GM12891 (cell line): Measurements from ENCODE around the gene TBX19.

ENCODE experiments used
- DNase-seq: peaks from one replicate; pipeline ENCODE4 v3.0.0; 2011; ENCODE audit warnings: low spot score; ENCODE audit not compliant: insufficient read length
- FAIRE-seq: peaks from 2 replicates; lab custom pipeline; 2011; peaks lifted over from hg19 to GRCh38; lab: Jason Lieb, UNC
- PAX5 ChIP-seq: IDR thresholded peaks from 2 replicates; pipeline ENCODE4 v1.6.1; 2011; ENCODE audit warnings: low read length, moderate library complexity, mild to moderate bottlenecking; ENCODE audit not compliant: insufficient read depth, severe bottlenecking
- POLR2A ChIP-seq: IDR thresholded peaks from 2 replicates; pipeline ENCODE4 v1.6.1; 2011; ENCODE audit warnings: low read depth, low read length, control low read depth
- POLR2AphosphoS5 ChIP-seq: IDR thresholded peaks from 2 replicates; pipeline ENCODE4 v1.6.1; 2011; ENCODE audit warnings: low read depth, low read length, control low read depth
- POU2F2 ChIP-seq: IDR thresholded peaks from 2 replicates; pipeline ENCODE4 v1.6.1; 2011; ENCODE audit warnings: low read depth, mild to moderate bottlenecking, control low read depth, low read length, moderate library complexity
- SPI1 ChIP-seq: IDR thresholded peaks from 2 replicates; pipeline ENCODE4 v1.6.1; 2011; ENCODE audit warnings: low read depth, low read length, control low read depth
- TAF1 ChIP-seq: IDR thresholded peaks from 2 replicates; pipeline ENCODE4 v1.6.1; 2011; ENCODE audit warnings: low read depth, low read length, control low read depth

TBX19 gene

DNA sequence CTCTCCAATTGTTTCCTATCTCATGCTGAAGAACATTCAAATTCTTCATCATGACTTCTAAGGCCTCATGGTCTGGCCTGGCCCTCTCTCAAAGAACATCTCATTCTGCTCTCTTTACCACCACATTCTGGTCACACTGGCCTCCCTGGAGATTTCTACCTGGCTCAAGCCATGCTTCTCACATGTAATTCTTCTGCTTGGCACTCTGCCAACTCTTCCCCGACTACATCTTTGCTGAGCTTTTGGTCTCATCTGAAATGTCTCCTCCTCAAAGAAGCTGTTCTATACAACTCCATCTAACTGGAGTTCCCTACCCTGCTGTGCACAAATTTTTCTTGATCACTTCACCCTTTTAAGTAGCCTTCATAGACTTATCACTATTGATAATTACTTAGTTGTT, 1.4 kb upstream of the TBX19 start:
- no peak for TF ChIP-seq POLR2A
- TF ChIP-seq SPI1: no peak
- TF ChIP-seq TAF1: no peak
- no peak for TF ChIP-seq PAX5
- TF ChIP-seq POLR2AphosphoS5: no peak
- no peak for TF ChIP-seq POU2F2
- FAIRE-seq: no peak
- DNase-seq: no peak

DNA sequence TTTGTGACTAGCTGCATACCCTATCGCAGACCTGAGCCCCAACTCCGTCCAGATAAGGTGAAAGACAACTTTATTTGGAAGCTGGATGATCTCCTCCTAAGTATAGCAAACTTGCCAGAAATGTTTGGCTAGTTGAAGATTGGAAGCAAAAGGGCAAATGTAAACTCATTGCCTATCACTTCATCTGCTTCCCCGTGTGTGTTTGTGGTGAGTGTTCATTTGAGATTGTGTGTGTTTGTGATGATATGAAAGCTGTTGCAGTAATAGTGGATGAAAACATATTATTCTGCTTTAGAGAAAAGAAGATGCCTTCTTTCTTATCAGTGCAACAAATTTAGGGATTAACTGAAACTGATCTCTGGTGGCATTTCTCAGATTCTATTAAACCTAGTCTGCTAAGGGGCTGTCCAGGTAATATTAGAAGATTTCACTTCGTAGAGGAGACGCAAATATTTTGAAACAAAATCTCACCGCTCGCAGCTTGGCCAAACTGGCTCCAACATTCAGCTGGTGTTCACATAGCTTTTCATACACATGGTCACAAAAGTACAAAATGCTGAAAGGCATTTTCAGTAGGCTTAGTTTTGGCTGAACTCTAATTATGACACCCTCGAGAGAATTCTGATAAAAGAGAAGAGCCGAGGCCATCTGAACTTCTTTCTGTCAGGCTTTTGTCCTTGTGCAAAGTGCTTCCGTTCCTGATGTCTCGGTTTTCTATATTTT, 1.1 kb downstream of the TBX19 start:
- TF ChIP-seq POU2F2 (no peak), SPI1 (no peak), POLR2A (no peak), TAF1 (no peak), PAX5 (no peak), POLR2AphosphoS5 (no peak)
- DNase-seq: no peak
- FAIRE-seq: no peak

DNA sequence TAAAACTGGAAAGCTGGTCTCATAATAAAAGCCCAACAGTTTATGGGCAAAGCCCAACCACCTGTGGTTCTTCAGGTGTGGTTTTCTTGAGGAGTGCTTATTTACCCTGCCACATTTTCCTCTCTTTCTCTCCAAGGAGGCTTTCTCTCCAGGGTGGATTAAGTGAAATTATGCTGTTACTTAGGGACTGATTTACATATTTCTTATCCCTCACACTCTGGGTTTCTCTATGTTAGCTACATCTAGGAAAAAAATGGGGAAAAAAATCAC, 4.8 kb downstream of the TBX19 start:
- no peak for FAIRE-seq
- TF ChIP-seq SPI1: no peak
- no peak for TF ChIP-seq TAF1
- no peak for TF ChIP-seq POU2F2
- no peak for TF ChIP-seq POLR2A
- no peak for TF ChIP-seq POLR2AphosphoS5
- no peak for TF ChIP-seq PAX5
- DNase-seq: no peak

DNA sequence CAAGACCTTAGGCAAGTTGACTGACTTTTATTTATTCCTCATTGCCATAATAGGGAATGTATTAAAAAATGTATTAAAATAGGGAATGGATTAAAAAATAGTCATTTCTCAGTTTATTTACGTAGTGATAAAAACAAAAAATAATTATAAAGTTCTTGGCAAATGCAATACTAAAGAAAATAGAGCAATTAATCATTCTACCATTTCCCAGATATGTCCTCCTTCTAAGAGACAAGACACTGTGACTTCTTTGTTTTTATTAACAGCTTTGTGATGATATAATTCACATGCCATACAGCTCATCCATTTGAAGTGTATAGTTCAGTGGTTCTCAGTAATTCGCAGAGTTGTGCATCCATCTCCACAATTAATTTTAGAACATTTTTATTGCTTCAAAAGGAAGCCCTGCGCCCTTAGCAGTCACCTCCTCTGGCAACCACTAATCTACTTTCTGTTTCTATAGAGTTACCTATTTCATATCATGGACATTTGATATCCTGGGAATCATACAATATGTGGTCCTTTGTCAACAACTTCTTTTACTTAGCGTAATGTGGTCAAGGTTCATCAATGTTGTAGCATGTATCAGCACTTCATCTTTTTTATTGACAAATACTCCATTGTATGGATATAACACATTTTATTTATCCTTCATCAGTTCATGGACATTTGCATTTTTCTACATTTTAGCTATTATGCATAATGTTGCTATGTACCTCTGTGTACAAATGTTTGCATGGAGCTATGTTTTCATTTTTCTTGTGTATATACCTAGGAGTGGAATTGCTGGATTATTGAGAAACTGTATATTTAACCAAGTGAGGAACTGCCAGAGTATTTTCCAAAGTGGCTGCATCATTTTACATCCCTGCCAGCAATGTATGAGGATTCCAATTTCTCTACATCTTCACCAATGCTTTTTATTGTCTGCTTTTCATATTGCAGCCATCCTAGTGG, 5.6 kb downstream of the TBX19 start:
- FAIRE-seq (no peak), DNase-seq (no peak)
- TF ChIP-seq POU2F2 (no peak), SPI1 (no peak), PAX5 (no peak), POLR2AphosphoS5 (no peak), TAF1 (no peak), POLR2A (no peak)

DNA sequence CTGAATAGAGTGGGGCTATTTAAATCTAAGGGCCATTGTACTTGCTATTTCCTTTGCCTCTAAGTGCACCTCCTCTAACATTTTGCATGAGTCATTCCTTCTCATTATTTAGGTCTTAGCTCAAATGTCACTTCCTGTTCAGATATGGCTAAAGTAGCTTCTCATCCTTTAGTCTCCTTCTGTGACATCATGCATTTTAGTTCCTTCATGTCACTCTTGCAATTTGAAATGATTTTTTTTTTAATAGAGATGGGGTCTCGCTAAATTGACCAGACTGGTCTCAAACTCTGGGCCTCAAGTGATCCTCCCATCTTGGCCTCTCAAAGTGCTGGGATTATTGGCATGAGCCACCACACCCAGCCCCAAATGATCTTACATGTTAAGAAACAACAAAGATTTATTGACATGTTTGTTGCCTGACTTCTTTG, 6.6 kb downstream of the TBX19 start:
- FAIRE-seq (no peak), DNase-seq (no peak)
- no peak for TF ChIP-seq POU2F2
- TF ChIP-seq SPI1: no peak
- no peak for TF ChIP-seq POLR2A
- TF ChIP-seq POLR2AphosphoS5: no peak

DNA sequence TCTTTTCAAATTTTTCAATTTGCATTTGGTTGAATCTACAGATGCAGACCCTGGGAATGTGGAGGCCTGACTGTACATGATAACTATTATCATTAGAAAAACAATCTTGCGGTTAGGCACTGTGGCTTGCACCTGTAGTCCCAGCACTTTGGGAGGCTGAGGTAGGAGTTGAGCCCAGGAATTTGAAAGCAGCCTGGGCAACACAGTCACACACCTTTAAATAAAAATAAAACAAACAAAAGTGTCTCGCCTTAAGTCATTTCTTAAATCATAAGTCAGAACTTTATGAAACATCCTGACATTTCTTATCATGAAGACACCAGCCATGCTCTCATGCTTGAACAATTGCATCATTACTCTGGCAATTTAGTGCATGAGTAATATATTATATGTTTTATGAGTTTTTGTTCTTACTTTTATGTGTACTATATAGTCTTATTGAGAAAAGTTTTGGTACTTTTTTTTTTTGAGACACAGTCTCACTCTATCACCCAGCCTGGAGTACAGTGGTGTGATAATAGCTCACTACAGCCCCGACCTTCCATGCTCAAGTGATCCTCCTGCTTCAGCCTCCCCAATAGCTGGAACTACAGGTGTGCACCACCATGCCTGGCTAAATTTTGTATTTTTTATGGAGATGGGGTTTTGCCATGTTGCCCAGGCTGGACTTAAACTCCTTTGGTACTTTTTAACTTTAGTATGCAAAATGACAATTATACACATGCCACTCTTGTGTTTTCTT, 7.8 kb downstream of the TBX19 start:
- no peak for TF ChIP-seq PAX5
- TF ChIP-seq SPI1: no peak
- no peak for TF ChIP-seq TAF1
- no peak for TF ChIP-seq POLR2A
- no peak for TF ChIP-seq POU2F2
- TF ChIP-seq POLR2AphosphoS5: no peak
- no peak for DNase-seq
- no peak for FAIRE-seq

DNA sequence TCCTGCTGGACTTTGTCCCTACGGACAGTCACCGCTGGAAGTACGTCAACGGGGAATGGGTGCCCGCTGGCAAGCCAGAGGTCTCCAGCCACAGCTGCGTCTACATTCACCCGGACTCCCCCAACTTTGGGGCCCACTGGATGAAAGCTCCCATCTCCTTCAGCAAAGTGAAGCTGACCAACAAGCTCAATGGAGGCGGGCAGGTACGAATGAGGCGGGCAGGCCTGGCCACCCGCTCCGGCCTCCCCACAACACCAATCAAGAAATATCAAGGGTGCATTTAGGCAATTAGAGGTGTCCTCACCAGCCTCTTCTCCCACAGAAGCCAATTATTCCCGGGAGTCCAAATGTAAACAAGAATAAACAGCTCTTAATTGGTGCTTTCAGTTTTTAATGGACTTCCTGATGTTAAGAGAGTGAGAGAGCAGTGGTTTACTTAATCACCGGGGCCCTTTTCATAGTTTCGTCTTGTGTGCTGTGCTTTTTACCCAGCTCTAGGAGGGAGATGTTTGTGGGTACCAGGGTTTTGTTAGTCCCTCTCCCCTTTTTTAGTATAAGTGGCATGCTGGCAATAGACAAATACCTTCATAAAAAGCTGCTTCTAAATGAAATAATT, 10.7 kb downstream of the TBX19 start:
- no peak for DNase-seq

DNA sequence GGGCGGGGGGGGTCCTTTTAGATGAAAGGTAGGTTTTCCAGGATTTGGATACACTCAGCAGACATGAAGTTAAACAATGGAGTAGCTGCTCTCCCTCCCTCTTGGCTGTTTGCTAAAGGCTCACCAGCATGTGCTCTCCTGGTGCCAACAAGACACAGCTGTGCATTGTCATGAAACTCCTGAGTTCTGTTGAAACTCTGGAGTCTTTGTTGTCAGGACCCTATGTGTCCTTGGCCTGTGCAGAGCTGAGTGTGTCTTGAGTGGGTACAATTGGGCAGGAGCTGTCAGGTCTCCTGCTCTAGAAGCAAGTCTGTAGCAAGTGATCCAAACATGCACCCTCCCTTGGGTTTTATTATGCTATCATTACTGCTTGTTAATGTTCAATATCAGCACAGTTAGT, 12.7 kb downstream of the TBX19 start:
- DNase-seq (no peak), FAIRE-seq (no peak)
- TF ChIP-seq POLR2AphosphoS5: no peak
- no peak for TF ChIP-seq PAX5
- no peak for TF ChIP-seq POLR2A
- TF ChIP-seq POU2F2: no peak

More for the DNA sequence above, 10.7 kb downstream of the TBX19 start:
- no peak for FAIRE-seq
- TF ChIP-seq POLR2A: no peak
- TF ChIP-seq SPI1: no peak
- no peak for TF ChIP-seq POLR2AphosphoS5
- TF ChIP-seq TAF1: no peak
- TF ChIP-seq POU2F2: no peak
- no peak for TF ChIP-seq PAX5
